ENCODE results near the gene LMNB1. TPM values are rescaled to one million over a fixed set of nuclear protein-coding genes. Genes with fewer than 3 reads are reported as not detected.
"Not testable (repeated sequence)": the region's sequence is repeated elsewhere in the genome, so short reads cannot be mapped to it uniquely, and the experiment has no call there.

Gene LMNB1, protein sequence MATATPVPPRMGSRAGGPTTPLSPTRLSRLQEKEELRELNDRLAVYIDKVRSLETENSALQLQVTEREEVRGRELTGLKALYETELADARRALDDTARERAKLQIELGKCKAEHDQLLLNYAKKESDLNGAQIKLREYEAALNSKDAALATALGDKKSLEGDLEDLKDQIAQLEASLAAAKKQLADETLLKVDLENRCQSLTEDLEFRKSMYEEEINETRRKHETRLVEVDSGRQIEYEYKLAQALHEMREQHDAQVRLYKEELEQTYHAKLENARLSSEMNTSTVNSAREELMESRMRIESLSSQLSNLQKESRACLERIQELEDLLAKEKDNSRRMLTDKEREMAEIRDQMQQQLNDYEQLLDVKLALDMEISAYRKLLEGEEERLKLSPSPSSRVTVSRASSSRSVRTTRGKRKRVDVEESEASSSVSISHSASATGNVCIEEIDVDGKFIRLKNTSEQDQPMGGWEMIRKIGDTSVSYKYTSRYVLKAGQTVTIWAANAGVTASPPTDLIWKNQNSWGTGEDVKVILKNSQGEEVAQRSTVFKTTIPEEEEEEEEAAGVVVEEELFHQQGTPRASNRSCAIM
- 10 to 100 TPM in 3 of 4 donors, 1 to 10 TPM in 1; 7.9 to 53.3 (median 16.8) TPM for total RNA-seq

DNA sequence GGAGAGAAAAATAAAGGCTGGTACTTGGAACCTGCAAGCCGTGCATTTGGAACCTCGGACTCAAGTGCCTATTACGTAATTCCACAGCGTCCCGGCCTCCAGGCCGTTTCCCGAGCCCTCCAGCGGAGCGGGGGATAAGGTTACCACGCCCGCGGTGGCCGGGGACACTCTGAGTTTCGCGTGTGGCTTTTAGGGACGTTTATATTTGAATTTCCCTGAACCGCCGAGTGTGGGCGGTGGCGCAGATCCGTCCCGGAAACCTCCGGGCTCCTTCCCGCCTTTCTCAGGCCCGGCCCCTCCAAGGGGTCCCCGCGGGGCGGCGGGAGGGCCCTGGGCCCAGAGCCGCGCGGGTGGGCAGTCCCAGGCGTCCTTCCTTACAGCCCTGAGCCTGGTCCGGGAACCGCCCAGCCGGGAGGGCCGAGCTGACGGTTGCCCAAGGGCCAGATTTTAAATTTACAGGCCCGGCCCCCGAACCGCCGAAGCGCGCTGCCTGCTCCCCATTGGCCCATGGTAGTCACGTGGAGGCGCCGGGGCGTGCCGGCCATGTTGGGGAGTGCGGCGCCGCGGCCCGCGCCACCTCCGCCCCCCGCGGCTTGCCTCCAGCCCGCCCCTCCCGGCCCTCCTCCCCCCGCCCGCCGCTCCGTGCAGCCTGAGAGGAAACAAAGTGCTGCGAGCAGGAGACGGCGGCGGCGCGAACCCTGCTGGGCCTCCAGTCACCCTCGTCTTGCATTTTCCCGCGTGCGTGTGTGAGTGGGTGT, at the start of gene LMNB1:
Gene LMNB1, plus strand, starts transcription at position 638 of the 758 bp plus-strand sequence. CDS start 373 bp downstream, outside the sequence.
- H3K36me3 ChIP-seq: no peaks in the 10 kb centered on the region
- H3K4me3 ChIP-seq: peak within 1 kb of the TSS; percentile 63 to 74 (median 67)
- intact Hi-C loops (cut with DNase I; ENCODE audit: low total_unique reads) (no loop called here), in situ Hi-C loops (cut with MboI; ENCODE audit: low pct_ligation_motif_present in 1 of 4, low pct_unique_long_range_greater_than_20kb in 1 of 4, low sequenced_read_pairs in 3 of 4) (loop anchor here in 3 of 4 donors (25.0 kb wide), 2 partner anchors 114 to 439 kb away; no protein-coding TSS in a partner anchor)
- WGBS, 2 donors (ENCODE audit: low coverage in 1 of 2): 1% methylated on average over 53 of the region's 74 CpGs; no CpG with 5 or more reads in 1 of the 2 donors
- no peaks in the 10 kb centered on the region for H3K27me3 ChIP-seq
- TF ChIP-seq EP300 (IDR thresholded peaks at IDR 0.05; ENCODE audit: low read depth): no peak
- TF ChIP-seq POLR2A (IDR thresholded peaks at IDR 0.05): peak; percentile 61
- peak; percentile 59 to 72 (median 64) for TF ChIP-seq POLR2AphosphoS5 (IDR thresholded peaks at IDR 0.05)
- TF ChIP-seq, protein P1, sequence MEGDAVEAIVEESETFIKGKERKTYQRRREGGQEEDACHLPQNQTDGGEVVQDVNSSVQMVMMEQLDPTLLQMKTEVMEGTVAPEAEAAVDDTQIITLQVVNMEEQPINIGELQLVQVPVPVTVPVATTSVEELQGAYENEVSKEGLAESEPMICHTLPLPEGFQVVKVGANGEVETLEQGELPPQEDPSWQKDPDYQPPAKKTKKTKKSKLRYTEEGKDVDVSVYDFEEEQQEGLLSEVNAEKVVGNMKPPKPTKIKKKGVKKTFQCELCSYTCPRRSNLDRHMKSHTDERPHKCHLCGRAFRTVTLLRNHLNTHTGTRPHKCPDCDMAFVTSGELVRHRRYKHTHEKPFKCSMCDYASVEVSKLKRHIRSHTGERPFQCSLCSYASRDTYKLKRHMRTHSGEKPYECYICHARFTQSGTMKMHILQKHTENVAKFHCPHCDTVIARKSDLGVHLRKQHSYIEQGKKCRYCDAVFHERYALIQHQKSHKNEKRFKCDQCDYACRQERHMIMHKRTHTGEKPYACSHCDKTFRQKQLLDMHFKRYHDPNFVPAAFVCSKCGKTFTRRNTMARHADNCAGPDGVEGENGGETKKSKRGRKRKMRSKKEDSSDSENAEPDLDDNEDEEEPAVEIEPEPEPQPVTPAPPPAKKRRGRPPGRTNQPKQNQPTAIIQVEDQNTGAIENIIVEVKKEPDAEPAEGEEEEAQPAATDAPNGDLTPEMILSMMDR (IDR thresholded peaks at IDR 0.05): peak in 2 of 5 experiments; percentile 12 to 44
- no peaks in the 10 kb centered on the region for H3K9me3 ChIP-seq
- peaks cover 0 to 31% (median 18%) of the 10 kb centered on the region in 4 donors for H3K4me1 ChIP-seq
- H3K27ac ChIP-seq: peak within 1 kb of the TSS; percentile 92 to 96 (median 94)
- peak; percentile 96 for DNase-seq

GRCh38 chr5:126732716-126733115, 44.2 kb upstream of the LMNB1 start:
- H3K27ac ChIP-seq: no peak overlapping the region
- no peak overlapping the region for H3K4me3 ChIP-seq
- intact Hi-C loops (cut with DNase I; ENCODE audit: low total_unique reads) (no loop called here), in situ Hi-C loops (cut with MboI; ENCODE audit: low pct_ligation_motif_present in 1 of 4, low pct_unique_long_range_greater_than_20kb in 1 of 4, low sequenced_read_pairs in 3 of 4) (no loop called here)
- no peaks in the 10 kb centered on the region for H3K4me1 ChIP-seq
- DNase-seq: peak; percentile 9
- no peaks in the 10 kb centered on the region for H3K36me3 ChIP-seq
- H3K9me3 ChIP-seq: no peaks in the 10 kb centered on the region
- TF ChIP-seq POLR2AphosphoS5 (IDR thresholded peaks at IDR 0.05): no peak
- no peak for TF ChIP-seq POLR2A (IDR thresholded peaks at IDR 0.05)
- TF ChIP-seq EP300 (IDR thresholded peaks at IDR 0.05; ENCODE audit: low read depth): no peak
- TF ChIP-seq, protein P1 (IDR thresholded peaks at IDR 0.05): no peak
- WGBS, 2 donors (ENCODE audit: low coverage in 1 of 2): 54% methylated on average over 2 of the region's 2 CpGs; no CpG with 5 or more reads in 1 of the 2 donors
- H3K27me3 ChIP-seq: no peaks in the 10 kb centered on the region

- WGBS, 2 donors (ENCODE audit: low coverage in 1 of 2): 93 to 96% methylated on average over 9 to 18 of the region's 18 CpGs
- H3K4me3 ChIP-seq; H3K4me1 ChIP-seq; in situ Hi-C loops (cut with MboI; ENCODE audit: low pct_ligation_motif_present in 1 of 4, low pct_unique_long_range_greater_than_20kb in 1 of 4, low sequenced_read_pairs in 3 of 4); H3K9me3 ChIP-seq; H3K36me3 ChIP-seq; H3K27me3 ChIP-seq; DNase-seq; H3K27ac ChIP-seq; intact Hi-C loops (cut with DNase I; ENCODE audit: low total_unique reads): not testable (repeated sequence)
These were observed 42.4 kb upstream of the LMNB1 start for GRCh38 chr5:126734573-126734972.

GRCh38 chr5:126736141-126736540, 40.8 kb upstream of the LMNB1 start:
- no peak overlapping the region for H3K27ac ChIP-seq
- no peaks in the 10 kb centered on the region for H3K9me3 ChIP-seq
- no peak for DNase-seq
- in situ Hi-C loops (cut with MboI; ENCODE audit: low pct_ligation_motif_present in 1 of 4, low pct_unique_long_range_greater_than_20kb in 1 of 4, low sequenced_read_pairs in 3 of 4): no loop called here
- H3K4me1 ChIP-seq: no peaks in the 10 kb centered on the region
- WGBS, 2 donors (ENCODE audit: low coverage in 1 of 2): 82% methylated on average over 3 of the region's 3 CpGs; no CpG with 5 or more reads in 1 of the 2 donors
- intact Hi-C loops (cut with DNase I; ENCODE audit: low total_unique reads): no loop called here
- no peaks in the 10 kb centered on the region for H3K27me3 ChIP-seq
- H3K4me3 ChIP-seq: no peak overlapping the region
- H3K36me3 ChIP-seq: no peaks in the 10 kb centered on the region
- TF ChIP-seq POLR2A (IDR thresholded peaks at IDR 0.05) (no peak), EP300 (IDR thresholded peaks at IDR 0.05; ENCODE audit: low read depth) (no peak), POLR2AphosphoS5 (IDR thresholded peaks at IDR 0.05) (no peak)
- TF ChIP-seq, protein P1 (IDR thresholded peaks at IDR 0.05): no peak
